Fibroblast of the aortic adventitia (primary cell): Measurements from ENCODE around the gene ATXN7L1. TPM values are rescaled to one million over a fixed set of nuclear protein-coding genes. Genes with fewer than 3 reads are reported as not detected.

Experiments
- DNase-seq: peaks from one replicate; pipeline ENCODE4 v3.0.0-alpha.2; 2010; ENCODE audit warnings: low read depth
- H3K4me3 ChIP-seq: 2 replicates; pipeline ENCODE4 v1.5.1; 2011; ENCODE audit warnings: low read depth, mild to moderate bottlenecking, control low read depth, low read length, moderate library complexity
- CTCF ChIP-seq: IDR thresholded peaks from 2 replicates; pipeline ENCODE4 v1.5.1; 2011; ENCODE audit warnings: mild to moderate bottlenecking, low read length, control low read depth, inconsistent platforms; ENCODE audit not compliant: insufficient read depth
- total RNA-seq: library from RNA; depleted of rRNA; stranded (reverse); fragments of >200 nt; gene quantifications from 2 replicates; pipeline ENCODE4 v1.2.3, GENCODE V29; 2012; ENCODE audit warnings: low replicate concordance

The ATXN7L1 gene
- total RNA-seq, 1 donor, result 13.8 TPM

GRCh38 chr7:105875505-105875904 lies 894 bp downstream of the ATXN7L1 start:
- TF ChIP-seq CTCF, result no peak
- peak; percentile 17 for DNase-seq

GRCh38 chr7:105874055-105874454 lies 2.3 kb downstream of the ATXN7L1 start:
- DNase-seq, result no peak
- TF ChIP-seq CTCF, result no peak
- no peak overlapping the region for H3K4me3 ChIP-seq

More at GRCh38 chr7:105875505-105875904, 894 bp downstream of the ATXN7L1 start:
- peak overlapping the region; percentile 87 for H3K4me3 ChIP-seq

- no peak for TF ChIP-seq CTCF
- H3K4me3 ChIP-seq, result no peak overlapping the region
- no peak for DNase-seq
Observed at GRCh38 chr7:105872491-105872890, 3.9 kb downstream of the ATXN7L1 start.

GRCh38 chr7:105871142-105871541 lies 5.3 kb downstream of the ATXN7L1 start:
- DNase-seq, result no peak
- no peak for TF ChIP-seq CTCF
- no peak overlapping the region for H3K4me3 ChIP-seq

GRCh38 chr7:105866102-105866801 lies 10.1 kb downstream of the ATXN7L1 start:
- DNase-seq, result no peak
- TF ChIP-seq CTCF, result no peak
- H3K4me3 ChIP-seq, result no peak overlapping the region

- no peak overlapping the region for H3K4me3 ChIP-seq
- no peak for TF ChIP-seq CTCF
- DNase-seq, result no peak
Observed at GRCh38 chr7:105863876-105864275, 12.5 kb downstream of the ATXN7L1 start.

- no peak for TF ChIP-seq CTCF
- H3K4me3 ChIP-seq, result no peak overlapping the region
Observed at GRCh38 chr7:105862770-105863169, 13.6 kb downstream of the ATXN7L1 start.

More at GRCh38 chr7:105862770-105863169, 13.6 kb downstream of the ATXN7L1 start:
- no peak for DNase-seq
